ENCODE results near the gene MAML3. TPM values are rescaled to one million over a fixed set of nuclear protein-coding genes. Genes with fewer than 3 reads are reported as not detected.

Gene MAML3
- total and polyA plus RNA-seq, 8 donors: 1.7 to 20.3 (median 8.4) TPM

GRCh38 chr4:139899346-139899745, 254.6 kb downstream of the MAML3 start:
- Histone ChIP-seq H3K9me3 (no peaks in the 10 kb centered on the region), H3K4me3 (no peak overlapping the region), H3K4me1 (peaks cover 0 to 23% (median 11%) of the 10 kb centered on the region in 4 donors), H3K36me3 (no peaks in the 10 kb centered on the region), H3K27ac (no peak overlapping the region), H3K27me3 (no peaks in the 10 kb centered on the region)
- WGBS, 5 donors: 89 to 95% (median 92%) methylated on average over 4 of the region's 4 CpGs
- intact Hi-C loops (cut with DNase I; ENCODE audit: low total_unique reads): no loop called here
- TF ChIP-seq CTCF (IDR thresholded peaks at IDR 0.05) (no peak), EP300 (IDR thresholded peaks at IDR 0.05) (no peak), POLR2AphosphoS5 (IDR thresholded peaks at IDR 0.05) (no peak), POLR2A (IDR thresholded peaks at IDR 0.05) (no peak)
- no peak for DNase-seq

- DNase-seq: no peak
- peaks cover 0 to 23% (median 11%) of the 10 kb centered on the region in 4 donors for H3K4me1 ChIP-seq
- no peaks in the 10 kb centered on the region for H3K27me3 ChIP-seq
- no peaks in the 10 kb centered on the region for H3K36me3 ChIP-seq
- H3K4me3 ChIP-seq: no peak overlapping the region
- intact Hi-C loops (cut with DNase I; ENCODE audit: low total_unique reads): no loop called here
- 66 to 75% (median 69%) methylated on average over 3 of the region's 3 CpGs for WGBS, 5 donors
- no peak overlapping the region for H3K27ac ChIP-seq
- no peak for TF ChIP-seq POLR2A (IDR thresholded peaks at IDR 0.05)
- no peak for TF ChIP-seq CTCF (IDR thresholded peaks at IDR 0.05)
- no peak for TF ChIP-seq POLR2AphosphoS5 (IDR thresholded peaks at IDR 0.05)
- TF ChIP-seq EP300 (IDR thresholded peaks at IDR 0.05): no peak
- no peaks in the 10 kb centered on the region for H3K9me3 ChIP-seq
These were observed 255.7 kb downstream of the MAML3 start for GRCh38 chr4:139898293-139898692.

GRCh38 chr4:139896091-139896604, 257.8 kb downstream of the MAML3 start:
- intact Hi-C loops (cut with DNase I; ENCODE audit: low total_unique reads): no loop called here
- no peak overlapping the region for H3K27ac ChIP-seq
- H3K36me3 ChIP-seq: no peaks in the 10 kb centered on the region
- DNase-seq: no peak
- TF ChIP-seq CTCF (IDR thresholded peaks at IDR 0.05) (no peak), EP300 (IDR thresholded peaks at IDR 0.05) (no peak), POLR2A (IDR thresholded peaks at IDR 0.05) (no peak), POLR2AphosphoS5 (IDR thresholded peaks at IDR 0.05) (no peak)
- 88 to 95% (median 93%) methylated on average over 6 of the region's 6 CpGs for WGBS, 5 donors
- H3K4me3 ChIP-seq: no peak overlapping the region
- H3K4me1 ChIP-seq: peaks cover 0 to 10% (median 4%) of the 10 kb centered on the region in 4 donors
- H3K9me3 ChIP-seq: no peaks in the 10 kb centered on the region
- H3K27me3 ChIP-seq: no peaks in the 10 kb centered on the region

- DNase-seq: no peak
- 80 to 91% (median 88%) methylated on average over 4 of the region's 4 CpGs for WGBS, 5 donors
- peaks cover 0 to 2% (median 0%) of the 10 kb centered on the region in 4 donors for H3K4me1 ChIP-seq
- no peaks in the 10 kb centered on the region for H3K9me3 ChIP-seq
- no peak overlapping the region for H3K27ac ChIP-seq
- TF ChIP-seq POLR2AphosphoS5 (IDR thresholded peaks at IDR 0.05) (no peak), CTCF (IDR thresholded peaks at IDR 0.05) (no peak), EP300 (IDR thresholded peaks at IDR 0.05) (no peak), POLR2A (IDR thresholded peaks at IDR 0.05) (no peak)
- peaks cover 0 to 19% (median 10%) of the 10 kb centered on the region in 4 donors for H3K36me3 ChIP-seq
- no peaks in the 10 kb centered on the region for H3K27me3 ChIP-seq
- no peak overlapping the region for H3K4me3 ChIP-seq
- intact Hi-C loops (cut with DNase I; ENCODE audit: low total_unique reads): no loop called here
These were observed 260.2 kb downstream of the MAML3 start for GRCh38 chr4:139893801-139894200.
